HAP-1 (cell line): Measurements from ENCODE around the gene MATN1.

Source experiments
- DNase-seq, 2 experiments: peaks; one replicate each; pipeline ENCODE4 v3.0.0-alpha.2; 2016 to 2020; ENCODE audit warnings: low spot score in 2 of 2
- H3K27me3 ChIP-seq: fragments of 250-450 bp; sonication (Bioruptor Pico); 2 replicates; pipeline ENCODE4 v1.5.1; 2020; ENCODE audit warnings: low read depth, mild to moderate bottlenecking, moderate library complexity
- H3K36me3 ChIP-seq: fragments of 250-450 bp; sonication (Bioruptor Pico); replicated peaks from 2 replicates; pipeline ENCODE4 v1.5.1; 2020; ENCODE audit warnings: mild to moderate bottlenecking
- H3K4me1 ChIP-seq: fragments of 250-450 bp; sonication (Bioruptor Pico); 2 replicates; pipeline ENCODE4 v1.5.1; 2020; ENCODE audit warnings: mild to moderate bottlenecking
- H3K4me3 ChIP-seq: fragments of 250-450 bp; sonication (Bioruptor Pico); 2 replicates; pipeline ENCODE4 v1.5.1; 2020; ENCODE audit warnings: mild to moderate bottlenecking, moderate library complexity
- H3K9me3 ChIP-seq: fragments of 250-450 bp; sonication (Bioruptor Pico); 2 replicates; pipeline ENCODE4 v1.5.1; 2020; ENCODE audit warnings: mild to moderate bottlenecking, moderate library complexity
- in situ Hi-C: fragments of 300-500 bp; cut with MboI; formaldehyde crosslinking; loops from 3 replicates; pipeline ENCODE4 v1.14.3; 2020; ENCODE audit warnings: low sequenced_read_pairs, inconsistent platforms, mixed read lengths

MATN1 gene

DNA sequence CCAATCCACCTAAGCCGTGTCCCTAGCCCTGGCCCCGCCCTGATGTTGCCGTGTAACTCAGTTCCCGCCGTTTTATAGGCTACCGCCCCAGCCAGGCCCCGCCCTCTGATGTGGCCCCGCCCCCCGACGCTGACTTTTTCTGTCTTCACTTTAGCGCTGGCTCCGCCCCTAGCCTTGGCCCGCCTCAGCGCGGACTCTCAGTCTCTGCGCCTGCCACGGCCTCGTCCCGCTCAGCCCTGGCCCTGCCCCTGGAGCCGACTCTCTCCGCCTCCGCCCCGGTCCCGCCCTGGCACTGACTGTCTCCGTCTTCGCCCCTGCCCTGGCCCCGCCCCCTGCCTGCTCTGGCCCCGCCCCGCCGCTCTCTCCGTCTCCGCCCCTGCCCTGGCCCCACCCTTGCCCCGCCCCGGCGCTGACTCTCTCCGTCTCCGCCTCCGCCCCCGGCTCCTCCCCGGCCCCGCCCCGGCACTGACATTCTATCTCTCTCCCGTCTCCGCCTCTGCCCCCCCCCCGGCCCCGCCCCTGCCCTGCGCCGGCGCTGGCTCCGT lies 5.2 kb downstream of the MATN1 start:
- 0 out of 2 replicates have a peak, but pooled peaks cover 2% of the 10 kb centered on the region for H3K4me1 ChIP-seq
- no peaks in the 10 kb centered on the region for H3K36me3 ChIP-seq
- peaks cover 6% of the 10 kb centered on the region for H3K9me3 ChIP-seq
- in situ Hi-C loops, result loop anchor here (5.0 to 25.0 kb wide), 2 partner anchors 194 to 1831 kb away; no protein-coding TSS in a partner anchor
- H3K27me3 ChIP-seq, result no peaks in the 10 kb centered on the region
- H3K4me3 ChIP-seq, result peak overlapping the region; percentile 22
- peak; percentile 91 to 99 for DNase-seq

- Histone ChIP-seq H3K27me3 (no peaks in the 10 kb centered on the region), H3K4me3 (no peak overlapping the region), H3K36me3 (no peaks in the 10 kb centered on the region), H3K9me3 (peaks cover 6% of the 10 kb centered on the region), H3K4me1 (0 out of 2 replicates have a peak, but pooled peaks cover 2% of the 10 kb centered on the region)
- no peak for DNase-seq
- in situ Hi-C loops, result loop anchor here (5.0 to 25.0 kb wide), 2 partner anchors 196 to 1829 kb away; no protein-coding TSS in a partner anchor
Observed at GRCh38 chr1:30716646-30717045, 6.7 kb downstream of the MATN1 start.

GRCh38 chr1:30715886-30716285 lies 7.5 kb downstream of the MATN1 start:
- Histone ChIP-seq H3K4me3 (no peak overlapping the region), H3K27me3 (no peaks in the 10 kb centered on the region), H3K9me3 (peaks cover 6% of the 10 kb centered on the region), H3K36me3 (no peaks in the 10 kb centered on the region), H3K4me1 (0 out of 2 replicates have a peak, but pooled peaks cover 2% of the 10 kb centered on the region)
- in situ Hi-C loops, result loop anchor here (5.0 to 25.0 kb wide), 2 partner anchors 196 to 1829 kb away; no protein-coding TSS in a partner anchor
- DNase-seq, result no peak

DNA sequence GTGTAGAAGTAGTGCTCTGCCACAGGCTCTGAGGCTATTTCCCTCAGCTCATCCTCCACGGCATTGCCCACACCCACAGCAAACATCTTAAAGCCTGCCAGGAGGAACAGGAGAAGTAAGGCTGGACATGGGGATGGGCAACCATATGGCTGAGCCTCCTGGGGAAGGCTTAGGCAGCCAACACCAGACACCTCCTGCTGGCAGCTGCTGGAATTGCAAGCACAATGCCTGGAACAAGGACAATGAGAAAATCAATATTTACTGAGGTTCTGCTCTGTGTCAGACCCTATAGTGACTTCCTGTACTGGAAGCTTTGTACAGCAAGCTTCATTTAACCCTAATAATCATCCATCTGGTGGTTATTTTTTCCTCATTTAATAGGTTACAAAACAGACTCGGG lies 8.2 kb downstream of the MATN1 start:
- Histone ChIP-seq H3K4me3 (no peak overlapping the region), H3K9me3 (peaks cover 6% of the 10 kb centered on the region), H3K4me1 (0 out of 2 replicates have a peak, but pooled peaks cover 2% of the 10 kb centered on the region), H3K36me3 (no peaks in the 10 kb centered on the region), H3K27me3 (no peaks in the 10 kb centered on the region)
- in situ Hi-C loops, result loop anchor here (5.0 to 25.0 kb wide), 2 partner anchors 197 to 1828 kb away; no protein-coding TSS in a partner anchor
- peak in 1 of 2 experiments; percentile 41 for DNase-seq

- in situ Hi-C loops, result loop anchor here (5.0 to 25.0 kb wide), 3 partner anchors 198 to 1827 kb away; partner anchors contain the start of gene PTPRU
- Histone ChIP-seq H3K27me3 (0 out of 2 replicates have a peak, but pooled peaks cover 3% of the 10 kb centered on the region), H3K4me1 (0 out of 2 replicates have a peak, but pooled peaks cover 2% of the 10 kb centered on the region), H3K9me3 (peaks cover 6% of the 10 kb centered on the region), H3K36me3 (no peaks in the 10 kb centered on the region), H3K4me3 (no peak overlapping the region)
- no peak for DNase-seq
Observed at GRCh38 chr1:30714536-30715090, 8.8 kb downstream of the MATN1 start.

DNA sequence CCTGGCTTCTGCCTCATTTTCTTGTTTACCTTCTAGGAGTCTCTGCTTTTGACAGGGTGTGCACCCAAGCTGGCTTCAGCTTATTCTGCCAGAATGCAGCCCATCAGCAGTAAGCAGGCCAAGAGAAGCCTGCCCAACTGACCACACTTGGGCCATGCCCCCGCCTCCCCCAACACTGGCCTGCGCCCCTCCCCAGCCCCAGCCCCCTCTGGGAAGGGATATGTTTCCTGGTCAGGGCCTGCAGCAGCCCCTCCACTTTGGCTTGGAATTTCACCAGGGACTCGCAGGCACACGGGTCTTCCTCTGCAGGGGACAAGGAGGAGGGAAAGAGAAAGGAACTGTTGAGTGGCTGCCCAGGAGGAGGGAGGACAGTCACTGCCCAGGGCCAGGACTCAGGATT lies 9.4 kb downstream of the MATN1 start:
- in situ Hi-C loops, result loop anchor here (5.0 to 25.0 kb wide), 2 partner anchors 1477 to 1827 kb away; partner anchors contain the start of gene PTPRU
- Histone ChIP-seq H3K4me3 (no peak overlapping the region), H3K4me1 (no peaks in the 10 kb centered on the region), H3K9me3 (peaks cover 6% of the 10 kb centered on the region), H3K36me3 (no peaks in the 10 kb centered on the region), H3K27me3 (0 out of 2 replicates have a peak, but pooled peaks cover 3% of the 10 kb centered on the region)
- no peak for DNase-seq

DNA sequence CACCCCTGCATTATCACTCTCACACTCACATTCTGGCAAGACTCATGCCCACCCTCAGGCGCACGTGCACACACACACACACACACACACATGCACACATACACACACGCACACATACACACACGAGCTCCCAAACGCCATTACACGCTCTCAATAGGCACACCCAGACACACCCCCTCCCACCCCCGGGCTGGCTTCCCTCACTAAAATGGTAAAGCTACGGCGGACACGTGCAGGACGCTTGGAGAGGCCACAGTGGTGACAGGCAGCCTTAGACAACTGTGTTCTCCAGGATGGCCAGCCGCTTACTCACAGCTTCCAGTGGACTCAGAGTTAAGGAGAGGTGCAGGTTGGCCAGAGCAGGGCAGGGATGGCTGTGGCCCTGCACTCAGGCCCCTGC lies 10.1 kb downstream of the MATN1 start:
- in situ Hi-C loops, result loop anchor here (5.0 to 25.0 kb wide), 2 partner anchors 1476 to 1826 kb away; partner anchors contain the start of gene PTPRU
- no peaks in the 10 kb centered on the region for H3K36me3 ChIP-seq
- 0 out of 2 replicates have a peak, but pooled peaks cover 3% of the 10 kb centered on the region for H3K27me3 ChIP-seq
- DNase-seq, result no peak
- H3K9me3 ChIP-seq, result peaks cover 6% of the 10 kb centered on the region
- H3K4me1 ChIP-seq, result no peaks in the 10 kb centered on the region
- no peak overlapping the region for H3K4me3 ChIP-seq

DNA sequence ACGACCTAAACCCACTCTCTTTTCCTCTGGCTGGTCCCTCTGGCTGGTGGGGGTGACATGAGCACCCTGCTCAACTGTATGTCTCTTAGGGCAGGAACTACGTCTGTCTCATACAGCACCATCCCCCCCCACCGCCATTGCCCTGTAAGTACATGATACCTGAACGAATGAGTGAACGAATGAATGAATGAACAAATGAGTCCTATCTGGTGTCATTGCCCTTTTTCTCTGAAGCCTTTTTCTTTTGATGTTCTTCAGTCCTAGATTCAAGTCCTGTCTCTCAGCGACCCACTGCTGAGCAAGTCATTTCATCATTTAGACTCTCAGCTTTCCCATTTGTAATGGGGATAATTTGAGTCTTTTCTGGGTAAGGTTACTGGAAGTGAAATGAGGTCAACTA lies 10.8 kb downstream of the MATN1 start:
- no peak for DNase-seq
- Histone ChIP-seq H3K9me3 (peaks cover 6% of the 10 kb centered on the region), H3K27me3 (peaks cover 5% of the 10 kb centered on the region; the same call in 1 of the 2 replicates), H3K36me3 (no peaks in the 10 kb centered on the region), H3K4me3 (no peak overlapping the region), H3K4me1 (no peaks in the 10 kb centered on the region)
- in situ Hi-C loops, result loop anchor here (5.0 to 25.0 kb wide), 2 partner anchors 1475 to 1825 kb away; partner anchors contain the start of gene PTPRU

DNA sequence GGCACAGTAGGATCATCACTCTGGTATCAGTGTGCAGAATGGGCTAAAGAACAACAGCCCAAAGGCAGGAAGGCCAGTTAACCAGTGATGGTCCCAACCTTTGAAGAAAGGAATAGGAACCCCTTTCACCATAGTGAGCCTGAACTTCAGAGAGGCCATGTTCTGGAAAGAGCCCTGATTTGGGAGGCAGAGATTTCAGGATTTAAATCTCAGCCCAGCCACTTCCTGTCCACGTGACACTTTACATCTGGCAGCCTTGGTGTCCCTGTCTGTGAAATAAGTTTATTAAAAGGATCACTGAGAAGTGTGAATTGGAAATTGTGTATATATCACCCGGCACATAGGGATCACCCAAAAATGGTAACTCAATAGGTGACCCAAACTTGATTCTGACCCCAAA lies 13.0 kb downstream of the MATN1 start:
- H3K36me3 ChIP-seq, result no peaks in the 10 kb centered on the region
- H3K27me3 ChIP-seq, result peaks cover 21% of the 10 kb centered on the region
- peaks cover 3% of the 10 kb centered on the region; the same call in 1 of the 2 replicates for H3K9me3 ChIP-seq
- in situ Hi-C loops, result loop anchor here (5.0 to 25.0 kb wide), 2 partner anchors 1473 to 1823 kb away; partner anchors contain the start of gene PTPRU
- H3K4me1 ChIP-seq, result no peaks in the 10 kb centered on the region
- no peak for DNase-seq
- H3K4me3 ChIP-seq, result no peak overlapping the region

DNA sequence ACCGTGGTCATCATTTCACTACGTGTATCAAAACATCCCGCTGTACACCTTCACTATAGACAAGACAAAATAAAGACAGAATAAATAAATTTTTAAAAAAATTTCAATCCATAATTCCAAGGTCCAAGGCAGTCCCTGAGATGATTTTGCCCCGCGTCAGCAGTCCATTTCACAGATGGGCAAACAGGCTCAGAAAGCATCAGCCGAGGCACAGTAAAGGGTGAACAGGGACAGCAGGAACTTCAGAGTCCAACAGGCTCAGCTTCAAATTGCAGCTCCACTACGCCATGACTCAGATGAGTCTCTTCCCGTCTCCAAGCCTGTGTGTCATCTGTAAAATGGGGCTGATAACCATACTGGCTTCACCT lies 15.0 kb downstream of the MATN1 start:
- H3K4me1 ChIP-seq, result no peaks in the 10 kb centered on the region
- H3K4me3 ChIP-seq, result no peak overlapping the region
- no peaks in the 10 kb centered on the region for H3K36me3 ChIP-seq
- DNase-seq, result no peak
- in situ Hi-C loops, result loop anchor here (25.0 kb wide), 1 partner anchor 1821 kb away; no protein-coding TSS in a partner anchor
- H3K9me3 ChIP-seq, result no peaks in the 10 kb centered on the region
- peaks cover 24% of the 10 kb centered on the region for H3K27me3 ChIP-seq

DNA sequence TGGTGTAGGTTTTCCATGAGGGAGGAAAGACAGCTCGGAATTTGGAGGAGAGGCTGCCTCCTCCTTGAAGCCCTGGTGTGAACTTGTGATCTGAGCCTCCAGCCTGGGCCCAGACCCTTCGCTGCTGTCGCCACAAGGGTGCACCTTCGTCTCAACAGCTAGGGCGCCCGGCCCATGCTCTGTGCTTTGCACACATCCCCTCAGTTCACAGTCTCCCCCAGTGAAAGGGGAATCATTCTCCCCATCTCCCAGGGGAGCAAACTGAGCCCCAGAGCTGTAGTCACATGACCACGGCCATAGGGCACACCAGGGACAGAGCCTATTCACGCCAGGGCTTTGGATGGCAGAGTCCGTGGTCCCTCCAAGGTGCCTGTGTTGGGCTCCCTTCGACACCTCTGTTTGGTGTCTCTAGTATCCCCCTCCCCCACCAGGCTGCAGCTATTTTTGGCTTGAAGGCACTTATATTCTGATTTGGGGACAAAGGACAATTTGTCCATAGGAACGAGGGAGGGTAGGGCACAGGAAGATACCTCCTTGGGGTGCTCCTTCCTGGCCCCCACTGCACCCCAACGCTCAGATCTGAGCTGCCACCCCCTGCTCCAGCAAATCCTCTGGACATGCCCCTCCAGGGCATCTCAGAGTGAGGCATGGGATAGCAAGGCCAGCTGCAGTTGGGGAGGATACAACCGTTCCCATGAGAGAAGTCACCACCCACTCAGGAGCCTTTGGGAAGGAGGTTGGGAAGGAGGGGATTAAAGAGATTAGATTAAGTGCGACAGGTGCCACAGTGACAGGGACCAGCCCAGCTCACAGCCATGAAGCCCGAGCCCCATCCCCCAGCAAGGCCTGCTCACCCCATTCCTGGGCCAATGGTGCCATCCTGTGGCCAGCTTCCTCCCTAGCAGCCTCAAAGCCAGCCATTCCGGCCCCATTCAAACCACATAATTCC lies 15.7 kb downstream of the MATN1 start:
- peaks cover 28% of the 10 kb centered on the region for H3K27me3 ChIP-seq
- H3K4me1 ChIP-seq, result no peaks in the 10 kb centered on the region
- H3K9me3 ChIP-seq, result no peaks in the 10 kb centered on the region
- DNase-seq, result peak; percentile 52 to 89
- no peak overlapping the region for H3K4me3 ChIP-seq
- no peaks in the 10 kb centered on the region for H3K36me3 ChIP-seq
- in situ Hi-C loops, result loop anchor here (25.0 kb wide), 1 partner anchor 1820 kb away; no protein-coding TSS in a partner anchor

DNA sequence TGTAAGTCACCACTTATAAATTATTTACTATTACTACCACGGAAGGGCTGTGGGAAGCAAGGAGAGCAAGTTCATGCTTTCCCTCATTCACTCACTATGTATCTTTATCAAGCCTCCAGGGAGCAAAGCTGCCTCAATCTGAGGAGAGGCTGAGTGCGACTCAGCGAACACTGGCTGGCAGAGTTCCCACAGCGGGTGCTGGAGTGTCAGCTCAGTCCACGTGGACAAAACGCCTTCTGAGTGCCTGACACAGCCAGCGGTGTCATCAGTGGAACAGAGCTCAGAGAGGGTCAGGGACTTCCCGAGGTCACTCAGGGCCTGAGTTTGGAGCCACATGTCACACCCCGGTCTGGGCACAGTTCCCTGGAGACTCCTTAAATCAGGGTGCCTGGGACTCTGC lies 16.9 kb downstream of the MATN1 start:
- no peaks in the 10 kb centered on the region for H3K36me3 ChIP-seq
- no peaks in the 10 kb centered on the region for H3K4me1 ChIP-seq
- DNase-seq, result no peak
- in situ Hi-C loops, result loop anchor here (25.0 kb wide), 1 partner anchor 1819 kb away; no protein-coding TSS in a partner anchor
- no peak overlapping the region for H3K4me3 ChIP-seq
- no peaks in the 10 kb centered on the region for H3K9me3 ChIP-seq
- peaks cover 29% of the 10 kb centered on the region for H3K27me3 ChIP-seq

DNA sequence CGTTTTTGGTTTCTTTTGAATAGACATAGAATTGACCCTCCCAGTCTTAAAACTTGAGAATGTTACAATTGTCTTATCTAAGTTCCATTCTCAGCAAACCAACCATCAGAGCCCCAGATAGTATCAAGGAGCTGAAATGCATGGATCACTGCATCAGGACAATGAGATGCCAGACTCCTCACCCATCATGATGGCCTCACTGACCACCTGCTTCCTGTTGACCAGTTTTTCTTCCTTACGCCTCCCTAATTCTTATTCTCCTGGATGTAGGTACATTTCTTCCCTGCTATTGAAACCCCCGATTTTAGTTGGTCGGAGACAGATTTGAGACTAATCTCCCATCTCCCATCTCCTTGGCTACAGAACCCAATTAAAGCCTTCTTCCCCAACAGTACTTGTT lies 17.7 kb downstream of the MATN1 start:
- H3K27me3 ChIP-seq, result peaks cover 29% of the 10 kb centered on the region
- no peaks in the 10 kb centered on the region for H3K36me3 ChIP-seq
- H3K9me3 ChIP-seq, result no peaks in the 10 kb centered on the region
- H3K4me1 ChIP-seq, result no peaks in the 10 kb centered on the region
- DNase-seq, result no peak
- in situ Hi-C loops, result loop anchor here (25.0 kb wide), 1 partner anchor 1818 kb away; no protein-coding TSS in a partner anchor
- no peak overlapping the region for H3K4me3 ChIP-seq
